DMS 273 (cell line): ENCODE data around the gene CWC27.

ENCODE experiments used
- DNase-seq: peaks from one replicate; lab custom pipeline; 2025; ENCODE audit not compliant: unreplicated experiment; lab: John Stamatoyannopoulos, UW

CWC27 gene

GRCh38 chr5:64768358-64769312, at the start of gene CWC27, which contains the start of gene SREK1IP1:
TSS of gene CWC27 (plus strand) at chr5:64768930. CDS start at chr5:64769147, 217 bp downstream.
TSS of gene SREK1IP1 (minus strand) at chr5:64768691. CDS start at chr5:64768517, 174 bp downstream.
- peak; percentile 96 for DNase-seq

GRCh38 chr5:64722588-64722987, 46.1 kb upstream of the CWC27 start:
- no peak for DNase-seq

- DNase-seq: no peak
Measured at GRCh38 chr5:64727150-64727549, 41.6 kb upstream of the CWC27 start.

- DNase-seq: no peak
Measured at GRCh38 chr5:64742411-64742810, 26.3 kb upstream of the CWC27 start.

GRCh38 chr5:64742821-64743220, 25.9 kb upstream of the CWC27 start:
- DNase-seq: no peak

- DNase-seq: no peak
Measured at GRCh38 chr5:64744914-64745313, 23.8 kb upstream of the CWC27 start.

- DNase-seq: no peak
Measured at GRCh38 chr5:64746446-64746845, 22.3 kb upstream of the CWC27 start.

GRCh38 chr5:64749385-64749784, 19.3 kb upstream of the CWC27 start:
- DNase-seq: no peak

GRCh38 chr5:64754066-64754465, 14.7 kb upstream of the CWC27 start:
- no peak for DNase-seq

GRCh38 chr5:64758901-64759300, 9.8 kb upstream of the CWC27 start:
- no peak for DNase-seq

- DNase-seq: no peak
Measured at GRCh38 chr5:64759960-64760660, 8.6 kb upstream of the CWC27 start.

- DNase-seq: no peak
Measured at GRCh38 chr5:64763948-64764503, 4.7 kb upstream of the CWC27 start.

- no peak for DNase-seq
Measured at GRCh38 chr5:64765804-64766504, 2.8 kb upstream of the CWC27 start.

- no peak for DNase-seq
Measured at GRCh38 chr5:64766941-64767340, 1.8 kb upstream of the CWC27 start.

- peak; percentile 60 for DNase-seq
Measured at GRCh38 chr5:64767959-64768357, 772 bp upstream of the CWC27 start.

GRCh38 chr5:64769855-64770254, 1.1 kb downstream of the CWC27 start:
- DNase-seq: no peak

- no peak for DNase-seq
Measured at GRCh38 chr5:64771736-64772135, 3.0 kb downstream of the CWC27 start.

GRCh38 chr5:64773533-64773932, 4.8 kb downstream of the CWC27 start:
- DNase-seq: no peak

- no peak for DNase-seq
Measured at GRCh38 chr5:64775291-64775690, 6.6 kb downstream of the CWC27 start.

GRCh38 chr5:64784451-64785025, 15.8 kb downstream of the CWC27 start:
- peak; percentile 87 for DNase-seq

- DNase-seq: no peak
Measured at GRCh38 chr5:64786372-64786771, 17.6 kb downstream of the CWC27 start.
